Natural killer cell (primary cell): ENCODE data around the gene CDK1. TPM values are rescaled to one million over a fixed set of nuclear protein-coding genes. Genes with fewer than 3 reads are reported as not detected.

ENCODE experiments used
- ATAC-seq, 3 donors: fragments of 150-1000 bp in 2 of 3; fragments of 200-7000 bp in 1 of 3; cut with Tn5 transposase; 1 replicate in 1 of 3; 2 replicates in 2 of 3; pipeline ENCODE4 v1.10.0; 2021; ENCODE audit warnings: mild to moderate bottlenecking in 2 of 3, moderate library complexity in 2 of 3
- DNase-seq, 2 donors: peaks; one replicate each; pipeline versions ENCODE4 v3.0.0 to v3.0.0-alpha.2; 2013 to 2021; ENCODE audit warnings: mixed read lengths in 1 of 2
- H3K27ac ChIP-seq: one replicate; pipeline ENCODE4 v1.5.1; 2013; ENCODE audit warnings: mild to moderate bottlenecking, low read length
- H3K27me3 ChIP-seq: one replicate; pipeline ENCODE4 v1.6.1; 2013; ENCODE audit warnings: low read length; ENCODE audit not compliant: control insufficient read depth, insufficient read depth
- H3K36me3 ChIP-seq: one replicate; pipeline ENCODE4 v1.6.1; 2013; ENCODE audit warnings: low read length; ENCODE audit not compliant: control insufficient read depth, insufficient read depth
- H3K4me1 ChIP-seq: one replicate; pipeline ENCODE4 v1.6.1; 2013; ENCODE audit warnings: low read length; ENCODE audit not compliant: control insufficient read depth, insufficient read depth
- H3K4me3 ChIP-seq: one replicate; pipeline ENCODE4 v1.5.1; 2013; ENCODE audit warnings: low read length
- H3K9me3 ChIP-seq: one replicate; pipeline ENCODE4 v1.6.1; 2013; ENCODE audit warnings: low read length; ENCODE audit not compliant: control insufficient read depth, insufficient read depth
- H3K27ac Mint-ChIP-seq, 2 donors: one replicate each; pipeline ENCODE4 v1.8.0; 2022; ENCODE audit warnings: mild to moderate bottlenecking in 2 of 2, mixed read lengths in 2 of 2, moderate library complexity in 1 of 2
- H3K27me3 Mint-ChIP-seq, 2 donors: one replicate each; pipeline ENCODE4 v1.8.0; 2022; ENCODE audit warnings: low read depth in 2 of 2, mixed read lengths in 2 of 2
- H3K36me3 Mint-ChIP-seq: one replicate; pipeline ENCODE4 v1.8.0; 2022; ENCODE audit warnings: mixed read lengths
- H3K4me1 Mint-ChIP-seq, 2 donors: one replicate each; pipeline ENCODE4 v1.8.0; 2022; ENCODE audit warnings: mixed read lengths in 2 of 2
- H3K4me3 Mint-ChIP-seq: one replicate; pipeline ENCODE4 v1.8.0; 2022; ENCODE audit warnings: mild to moderate bottlenecking, moderate library complexity, mixed read lengths
- H3K9me3 Mint-ChIP-seq, 2 donors: one replicate each; pipeline ENCODE4 v1.8.0; 2022; ENCODE audit warnings: mixed read lengths in 2 of 2
- CTCF ChIP-seq: fragments of 200-600 bp; IDR thresholded peaks from one replicate; pipeline ENCODE4 v1.8.0; 2022; ENCODE audit warnings: antibody characterized with exemption
- WGBS: methylation state at CpG from one replicate; pipeline ENCODE4 v1.1.7; 2013; ENCODE audit warnings: missing lambda C conversion rate; ENCODE audit not compliant: insufficient coverage; 5-methylcytosine and 5-hydroxymethylcytosine counted together
- intact Hi-C: fragments of 100-400 bp; cut with micrococcal nuclease; formaldehyde crosslinking; loops from one replicate; pipeline ENCODE4 v1.14.2; 2022
- total RNA-seq, 4 donors: library from RNA; stranded (reverse); fragments of 120-200 nt in 1 of 4; gene quantifications; one replicate each; pipeline versions ENCODE4 v1.2.3 to v1.2.4, GENCODE V29; 2013 to 2022

The CDK1 gene
- total RNA-seq, 3 donors from 2014 or later (not counting 1 experiment from before 2014, with no cell fraction given), result 1.1 to 2.4 (median 1.9) TPM

GRCh38 chr10:60803433-60803832 lies 25.2 kb downstream of the CDK1 start:
- Histone ChIP-seq H3K27ac (no peak overlapping the region), H3K36me3 (no peaks in the 10 kb centered on the region), H3K4me3 (no peak overlapping the region), H3K4me1 (no peaks in the 10 kb centered on the region), H3K27me3 (no peaks in the 10 kb centered on the region), H3K9me3 (no peaks in the 10 kb centered on the region)
- no peak for TF ChIP-seq CTCF
- ATAC-seq, result no peak
- Mint-ChIP-seq H3K36me3 (no peaks in the 10 kb centered on the region), H3K4me3 (no peak overlapping the region), H3K27ac (no peak overlapping the region), H3K9me3 (no peaks in the 10 kb centered on the region), H3K27me3 (no peaks in the 10 kb centered on the region), H3K4me1 (no peaks in the 10 kb centered on the region)
- intact Hi-C loops, result no loop called here
- DNase-seq, result no peak
- WGBS, result 91% methylated on average over 4 of the region's 5 CpGs

- H3K36me3 ChIP-seq, result no peaks in the 10 kb centered on the region
- Mint-ChIP-seq H3K27me3 (no peaks in the 10 kb centered on the region), H3K4me3 (no peak overlapping the region), H3K9me3 (no peaks in the 10 kb centered on the region), H3K36me3 (no peaks in the 10 kb centered on the region), H3K27ac (no peak overlapping the region), H3K4me1 (no peaks in the 10 kb centered on the region)
- intact Hi-C loops, result no loop called here
- H3K4me3 ChIP-seq, result no peak overlapping the region
- no peak overlapping the region for H3K27ac ChIP-seq
- H3K9me3 ChIP-seq, result no peaks in the 10 kb centered on the region
- no peaks in the 10 kb centered on the region for H3K27me3 ChIP-seq
- no peak for DNase-seq
- no peak for TF ChIP-seq CTCF
- no peaks in the 10 kb centered on the region for H3K4me1 ChIP-seq
- no CpG with 5 or more reads among the region's 1 CpG for WGBS
- ATAC-seq, result no peak
These were observed 25.6 kb downstream of the CDK1 start for GRCh38 chr10:60803865-60804264.

GRCh38 chr10:60806921-60807320 lies 28.6 kb downstream of the CDK1 start:
- WGBS, result 100% methylated on average over 1 of the region's 4 CpGs
- no peaks in the 10 kb centered on the region for H3K9me3 Mint-ChIP-seq
- Histone ChIP-seq H3K4me1 (no peaks in the 10 kb centered on the region), H3K27me3 (no peaks in the 10 kb centered on the region), H3K27ac (no peak overlapping the region), H3K36me3 (no peaks in the 10 kb centered on the region), H3K4me3 (no peak overlapping the region), H3K9me3 (no peaks in the 10 kb centered on the region)
- TF ChIP-seq CTCF, result no peak
- H3K36me3 Mint-ChIP-seq, result no peaks in the 10 kb centered on the region
- no peaks in the 10 kb centered on the region for H3K4me1 Mint-ChIP-seq
- no peaks in the 10 kb centered on the region for H3K27me3 Mint-ChIP-seq
- intact Hi-C loops, result no loop called here
- H3K4me3 Mint-ChIP-seq, result no peak overlapping the region
- ATAC-seq (no peak), DNase-seq (no peak)
- no peak overlapping the region for H3K27ac Mint-ChIP-seq

- Mint-ChIP-seq H3K27me3 (no peaks in the 10 kb centered on the region), H3K27ac (no peak overlapping the region), H3K4me3 (no peak overlapping the region)
These were observed 29.2 kb downstream of the CDK1 start for GRCh38 chr10:60807499-60807898.

More at GRCh38 chr10:60807499-60807898, 29.2 kb downstream of the CDK1 start:
- TF ChIP-seq CTCF, result no peak
- no peaks in the 10 kb centered on the region for H3K9me3 ChIP-seq
- ATAC-seq, result no peak
- H3K36me3 ChIP-seq, result no peaks in the 10 kb centered on the region
- intact Hi-C loops, result no loop called here
- no peaks in the 10 kb centered on the region for H3K27me3 ChIP-seq
- Mint-ChIP-seq H3K9me3 (no peaks in the 10 kb centered on the region), H3K36me3 (no peaks in the 10 kb centered on the region), H3K4me1 (no peaks in the 10 kb centered on the region)
- no peak overlapping the region for H3K4me3 ChIP-seq
- 92% methylated on average over 1 of the region's 2 CpGs for WGBS
- H3K4me1 ChIP-seq, result no peaks in the 10 kb centered on the region
- DNase-seq, result no peak
- no peak overlapping the region for H3K27ac ChIP-seq
